ENCODE results near the gene ASGR2.

DNA sequence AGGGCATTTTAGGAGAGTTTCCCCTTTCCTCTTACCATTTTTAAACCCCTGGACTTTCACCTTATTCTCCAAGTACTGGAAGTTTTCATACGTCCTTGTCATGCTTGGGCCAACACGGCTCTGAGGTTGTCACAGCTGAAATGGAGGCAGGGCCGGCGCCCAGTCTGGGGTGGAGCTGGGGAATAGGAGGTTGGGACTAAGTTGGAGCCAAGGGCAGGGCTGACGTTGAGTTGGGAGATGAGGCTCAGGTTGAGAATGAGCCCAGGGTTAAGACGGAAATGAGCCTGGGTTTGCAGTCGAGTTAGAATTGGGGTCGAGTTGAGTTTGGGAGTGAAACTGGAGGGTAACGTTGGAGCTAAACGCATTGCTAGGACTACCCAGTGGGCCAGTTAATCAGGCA lies 35.9 kb downstream of the ASGR2 start:
- TF ChIP-seq ETV6 (CRISPR knock-in tag; IDR thresholded peaks at IDR 0.05) (no peak), FOXP1 (CRISPR knock-in tag; IDR thresholded peaks at IDR 0.05; ENCODE audit: borderline replicate concordance) (no peak)

All from WTC11 (cell line).